OCI-LY1 (cell line): Measurements from ENCODE around the gene MYBPHL.

Source experiments
- EZH2 ChIP-seq: fragments of 200-600 bp; sonication (generic), shearing (Covaris generic); IDR thresholded peaks from 2 replicates; pipeline ENCODE4 v1.8.0; 2017; ENCODE audit warnings: borderline replicate concordance, mixed run types, mild to moderate bottlenecking, antibody characterized with exemption, low read length, moderate library complexity, mixed read lengths
- TF ChIP-seq, protein P1 (sequence below): fragments of 200-600 bp; sonication (generic), shearing (Covaris generic); IDR thresholded peaks from 2 replicates; pipeline ENCODE4 v1.5.1; 2017; ENCODE audit warnings: mild to moderate bottlenecking, antibody characterized with exemption, low read length, moderate library complexity, mixed read lengths

DNA sequence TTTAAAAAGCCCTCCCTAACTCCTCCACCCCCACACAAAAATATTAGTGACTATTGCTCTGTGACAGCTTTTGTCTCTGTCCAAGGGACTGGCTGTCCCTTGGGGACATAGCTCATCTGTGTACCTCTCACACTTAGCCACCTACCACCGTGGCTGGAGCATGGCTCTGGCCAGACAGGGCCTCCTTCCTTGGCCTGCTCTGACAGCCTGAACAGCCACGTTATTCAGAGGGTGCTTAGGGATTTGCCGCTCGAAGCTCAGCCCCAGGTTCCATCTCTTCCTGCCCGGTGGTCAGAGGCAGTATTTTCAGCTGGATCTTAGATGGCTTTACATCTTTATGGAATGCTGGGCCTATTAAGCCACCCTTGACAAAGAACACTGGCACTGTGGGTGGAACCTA, 63.6 kb downstream of the MYBPHL start:
- TF ChIP-seq, protein P1, sequence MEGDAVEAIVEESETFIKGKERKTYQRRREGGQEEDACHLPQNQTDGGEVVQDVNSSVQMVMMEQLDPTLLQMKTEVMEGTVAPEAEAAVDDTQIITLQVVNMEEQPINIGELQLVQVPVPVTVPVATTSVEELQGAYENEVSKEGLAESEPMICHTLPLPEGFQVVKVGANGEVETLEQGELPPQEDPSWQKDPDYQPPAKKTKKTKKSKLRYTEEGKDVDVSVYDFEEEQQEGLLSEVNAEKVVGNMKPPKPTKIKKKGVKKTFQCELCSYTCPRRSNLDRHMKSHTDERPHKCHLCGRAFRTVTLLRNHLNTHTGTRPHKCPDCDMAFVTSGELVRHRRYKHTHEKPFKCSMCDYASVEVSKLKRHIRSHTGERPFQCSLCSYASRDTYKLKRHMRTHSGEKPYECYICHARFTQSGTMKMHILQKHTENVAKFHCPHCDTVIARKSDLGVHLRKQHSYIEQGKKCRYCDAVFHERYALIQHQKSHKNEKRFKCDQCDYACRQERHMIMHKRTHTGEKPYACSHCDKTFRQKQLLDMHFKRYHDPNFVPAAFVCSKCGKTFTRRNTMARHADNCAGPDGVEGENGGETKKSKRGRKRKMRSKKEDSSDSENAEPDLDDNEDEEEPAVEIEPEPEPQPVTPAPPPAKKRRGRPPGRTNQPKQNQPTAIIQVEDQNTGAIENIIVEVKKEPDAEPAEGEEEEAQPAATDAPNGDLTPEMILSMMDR: no peak
- TF ChIP-seq EZH2: no peak
